SU-DHL-6 (cell line): Measurements from ENCODE around the gene MRPS22.

Source experiments
- H2AFZ ChIP-seq: fragments of 200-600 bp; sonication (generic); 2 replicates; pipeline ENCODE4 v1.6.1; 2014; ENCODE audit warnings: low read depth, mild to moderate bottlenecking, moderate library complexity, mixed read lengths, antibody characterized with exemption, low read length; ENCODE audit not compliant: severe bottlenecking
- H3F3A ChIP-seq: fragments of 200-600 bp; shearing (Covaris generic); 2 replicates; pipeline ENCODE4 v1.6.0; 2016; ENCODE audit warnings: antibody characterized with exemption, mild to moderate bottlenecking; ENCODE audit not compliant: insufficient read depth
- H3K27ac ChIP-seq: fragments of 200-600 bp; sonication (generic); 2 replicates; pipeline ENCODE4 v1.5.1; 2016; ENCODE audit warnings: low read depth, mild to moderate bottlenecking, low read length, moderate library complexity, mixed read lengths
- H3K27me3 ChIP-seq: fragments of 200-600 bp; sonication (generic), shearing (Covaris generic); 2 replicates; pipeline ENCODE4 v1.6.0; 2014; ENCODE audit warnings: mild to moderate bottlenecking, low read length
- H3K36me3 ChIP-seq: fragments of 200-600 bp; sonication (generic); 2 replicates; pipeline ENCODE4 v1.6.1; 2014; ENCODE audit warnings: mild to moderate bottlenecking, low read length, mixed read lengths
- H3K4me2 ChIP-seq: fragments of 300-600, 200-600 bp; shearing (Covaris generic), sonication (generic); 2 replicates; pipeline ENCODE4 v1.6.0; 2014; ENCODE audit warnings: low read length, low read depth, mild to moderate bottlenecking; ENCODE audit not compliant: poor library complexity, severe bottlenecking
- H3K4me3 ChIP-seq: fragments of 200-600 bp; sonication (generic); 2 replicates; pipeline ENCODE4 v1.5.1; 2014; ENCODE audit warnings: antibody characterized with exemption, low read length, mild to moderate bottlenecking, mixed read lengths; ENCODE audit not compliant: insufficient read depth, poor library complexity, severe bottlenecking
- H3K79me2 ChIP-seq: fragments of 200-600 bp; sonication (generic); 2 replicates; pipeline ENCODE4 v1.6.1; 2014; ENCODE audit warnings: mild to moderate bottlenecking, low read length, moderate library complexity; ENCODE audit not compliant: insufficient read depth
- H3K9ac ChIP-seq: fragments of 200-600 bp; sonication (generic); 2 replicates; pipeline ENCODE4 v1.7.0; 2014; ENCODE audit warnings: mild to moderate bottlenecking, low read length
- H3K9me2 ChIP-seq: fragments of 200-600 bp; sonication (generic); replicated peaks from 2 replicates; pipeline ENCODE4 v1.6.1; 2014; ENCODE audit warnings: low read length; ENCODE audit not compliant: insufficient read depth
- H3K9me3 ChIP-seq: fragments of 200-600 bp; sonication (generic); 2 replicates; pipeline ENCODE4 v1.6.1; 2014; ENCODE audit warnings: low read length, mixed read lengths; ENCODE audit not compliant: insufficient read depth
- H4K20me1 ChIP-seq: fragments of 200-600 bp; sonication (generic); 2 replicates; pipeline ENCODE4 v1.6.1; 2014; ENCODE audit warnings: low read depth, mild to moderate bottlenecking, antibody characterized with exemption, low read length, moderate library complexity, mixed read lengths
- EZH2phosphoT487 ChIP-seq: fragments of 200-600 bp; sonication (generic), shearing (Covaris generic); conservative IDR thresholded peaks from 2 replicates; pipeline ENCODE4 v1.6.1; 2018; ENCODE audit warnings: mild to moderate bottlenecking, antibody characterized with exemption, low read length, moderate library complexity, mixed read lengths
- TF ChIP-seq, protein P1 (sequence below): fragments of 200-600 bp; sonication (generic); IDR thresholded peaks from one replicate; pipeline ENCODE4 v1.5.1; 2017; ENCODE audit warnings: antibody characterized with exemption, mild to moderate bottlenecking, low read length, moderate library complexity; ENCODE audit not compliant: insufficient read depth, poor library complexity, severe bottlenecking

Gene MRPS22

DNA sequence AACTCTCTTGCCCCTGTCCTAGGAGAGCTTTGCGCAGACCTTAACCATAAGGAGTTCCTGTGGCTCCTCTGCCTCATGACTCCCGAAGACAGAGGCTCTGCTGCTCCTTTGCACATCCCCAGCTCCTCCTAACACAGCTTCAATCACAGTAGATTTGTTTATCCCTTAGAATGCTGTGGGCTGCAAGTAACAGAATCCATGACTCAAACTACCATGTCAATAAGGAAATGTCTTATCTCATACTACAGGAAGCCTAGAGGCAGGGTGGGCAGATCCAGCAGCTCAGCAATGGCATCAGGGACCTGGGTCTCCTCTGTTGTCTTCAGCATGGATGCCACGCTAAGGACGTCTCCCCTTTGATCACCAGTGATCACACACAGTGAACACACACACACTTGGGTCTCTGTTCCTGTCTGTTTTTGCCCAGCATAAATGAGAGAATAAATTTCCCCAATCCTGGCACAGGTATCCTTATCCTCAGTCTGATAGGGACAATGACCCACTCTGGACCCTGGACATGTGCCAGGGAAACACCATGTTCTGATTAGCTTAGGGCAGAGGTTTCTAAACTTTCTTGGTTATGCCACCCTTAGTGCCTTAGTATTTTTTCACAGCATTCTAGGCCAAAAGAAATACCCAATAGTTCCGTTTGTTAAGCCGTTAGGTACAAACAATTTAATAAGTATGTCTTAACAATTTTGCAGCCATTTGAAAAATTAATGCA lies 46.1 kb upstream of the MRPS22 start:
- Histone ChIP-seq H3K36me3 (no peaks in the 10 kb centered on the region), H3K4me3 (no peak overlapping the region), H3F3A (no peaks in the 10 kb centered on the region), H3K4me2 (no peak overlapping the region), H2AFZ (no peak overlapping the region), H3K9me2 (no peaks in the 10 kb centered on the region), H3K27me3 (no peaks in the 10 kb centered on the region), H3K9ac (no peak overlapping the region), H3K79me2 (no peaks in the 10 kb centered on the region), H3K27ac (no peak overlapping the region), H4K20me1 (no peaks in the 10 kb centered on the region), H3K9me3 (no peaks in the 10 kb centered on the region)
- TF ChIP-seq, protein P1, sequence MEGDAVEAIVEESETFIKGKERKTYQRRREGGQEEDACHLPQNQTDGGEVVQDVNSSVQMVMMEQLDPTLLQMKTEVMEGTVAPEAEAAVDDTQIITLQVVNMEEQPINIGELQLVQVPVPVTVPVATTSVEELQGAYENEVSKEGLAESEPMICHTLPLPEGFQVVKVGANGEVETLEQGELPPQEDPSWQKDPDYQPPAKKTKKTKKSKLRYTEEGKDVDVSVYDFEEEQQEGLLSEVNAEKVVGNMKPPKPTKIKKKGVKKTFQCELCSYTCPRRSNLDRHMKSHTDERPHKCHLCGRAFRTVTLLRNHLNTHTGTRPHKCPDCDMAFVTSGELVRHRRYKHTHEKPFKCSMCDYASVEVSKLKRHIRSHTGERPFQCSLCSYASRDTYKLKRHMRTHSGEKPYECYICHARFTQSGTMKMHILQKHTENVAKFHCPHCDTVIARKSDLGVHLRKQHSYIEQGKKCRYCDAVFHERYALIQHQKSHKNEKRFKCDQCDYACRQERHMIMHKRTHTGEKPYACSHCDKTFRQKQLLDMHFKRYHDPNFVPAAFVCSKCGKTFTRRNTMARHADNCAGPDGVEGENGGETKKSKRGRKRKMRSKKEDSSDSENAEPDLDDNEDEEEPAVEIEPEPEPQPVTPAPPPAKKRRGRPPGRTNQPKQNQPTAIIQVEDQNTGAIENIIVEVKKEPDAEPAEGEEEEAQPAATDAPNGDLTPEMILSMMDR, result no peak
- no peak for TF ChIP-seq EZH2phosphoT487

DNA sequence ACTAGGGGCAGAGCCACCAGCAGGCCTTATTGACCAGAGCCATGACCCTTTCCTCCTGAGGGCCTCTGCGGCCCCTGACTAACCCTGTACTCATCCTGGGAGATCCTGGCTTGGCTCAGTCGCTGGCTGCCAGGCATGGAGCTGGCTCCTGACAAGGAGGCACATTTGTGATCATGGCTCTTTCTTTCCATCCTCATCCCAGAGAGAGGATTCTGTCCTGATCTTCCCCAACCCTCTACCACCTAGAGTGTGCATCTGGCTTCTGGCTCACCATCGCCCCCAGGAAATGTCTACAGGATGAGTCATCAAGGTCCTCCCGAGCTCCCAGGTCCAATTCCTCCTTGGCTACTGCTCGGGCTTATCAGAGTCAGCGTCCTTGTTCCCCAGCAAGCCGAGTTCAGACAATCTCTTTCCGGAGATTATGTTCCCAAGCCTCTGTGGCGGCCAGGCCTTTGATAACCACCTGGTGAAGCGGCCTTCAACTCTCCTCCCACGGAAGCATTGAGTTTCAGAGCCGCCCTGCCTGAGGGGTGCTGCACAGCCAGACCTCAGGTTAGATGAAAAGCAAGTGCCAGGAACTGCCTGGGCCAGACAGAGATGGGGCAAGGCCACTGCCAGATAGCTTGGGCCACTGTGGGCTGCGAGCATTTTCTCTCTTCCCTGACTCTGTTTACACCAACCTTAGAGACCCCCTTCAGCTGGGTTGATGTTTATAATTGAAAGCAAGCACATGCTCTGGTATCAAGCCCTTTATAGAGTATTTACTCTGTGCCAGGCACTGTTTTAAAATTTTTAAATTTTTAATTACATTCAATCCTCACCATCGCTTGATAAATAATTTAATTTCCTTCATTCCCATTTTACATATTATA lies 44.3 kb upstream of the MRPS22 start:
- Histone ChIP-seq H3K9me3 (no peaks in the 10 kb centered on the region), H3K27me3 (no peaks in the 10 kb centered on the region), H4K20me1 (no peaks in the 10 kb centered on the region), H3K4me2 (no peak overlapping the region), H2AFZ (no peak overlapping the region), H3K9me2 (no peaks in the 10 kb centered on the region), H3K4me3 (no peak overlapping the region), H3F3A (no peaks in the 10 kb centered on the region), H3K27ac (no peak overlapping the region), H3K9ac (no peak overlapping the region), H3K36me3 (no peaks in the 10 kb centered on the region), H3K79me2 (no peaks in the 10 kb centered on the region)
- TF ChIP-seq, protein P1, result no peak
- no peak for TF ChIP-seq EZH2phosphoT487

DNA sequence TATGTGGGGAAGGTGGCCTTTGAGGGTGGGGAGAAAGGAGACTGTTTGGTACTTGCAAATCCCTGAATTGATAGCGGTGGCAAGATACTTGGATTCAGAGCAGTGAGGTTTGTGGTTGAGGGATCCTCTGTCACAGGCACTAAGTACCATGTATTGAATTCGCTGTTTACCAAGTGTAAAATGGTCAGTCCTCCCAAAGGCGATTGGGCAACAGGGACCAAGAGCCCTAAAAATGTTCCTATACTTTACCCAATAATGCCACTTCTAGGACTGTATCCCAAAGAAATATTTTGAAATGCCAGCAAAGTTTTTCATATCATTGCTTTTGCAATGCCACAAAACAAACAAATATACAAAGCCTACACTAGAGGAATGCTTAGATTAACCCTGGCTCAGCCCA lies 43.4 kb upstream of the MRPS22 start:
- no peak overlapping the region for H3K9ac ChIP-seq
- H3K79me2 ChIP-seq, result no peaks in the 10 kb centered on the region
- H3K9me2 ChIP-seq, result no peaks in the 10 kb centered on the region
- H3K9me3 ChIP-seq, result no peaks in the 10 kb centered on the region
- no peaks in the 10 kb centered on the region for H3K27me3 ChIP-seq
- H2AFZ ChIP-seq, result no peak overlapping the region
- TF ChIP-seq, protein P1, result no peak
- no peak for TF ChIP-seq EZH2phosphoT487
- H3K4me2 ChIP-seq, result no peak overlapping the region
- no peaks in the 10 kb centered on the region for H4K20me1 ChIP-seq
- no peaks in the 10 kb centered on the region for H3K36me3 ChIP-seq
- H3K4me3 ChIP-seq, result no peak overlapping the region
- H3F3A ChIP-seq, result no peaks in the 10 kb centered on the region
- no peak overlapping the region for H3K27ac ChIP-seq
